IMR-90 (cell line): ENCODE measurements around the gene NOP16. TPM values are rescaled to one million over a fixed set of nuclear protein-coding genes. Genes with fewer than 3 reads are reported as not detected.
A peak's percentile ranks its signal among the peaks of the same experiment; 100 is the strongest.

Experiments
- ATAC-seq: fragments of 200-7000 bp; cut with Tn5 transposase; 2 replicates; pipeline ENCODE4 v1.9.1; 2020; ENCODE audit warnings: low read depth, mild to moderate bottlenecking, moderate library complexity
- BruUV-seq: library from RNA; stranded (reverse); fragments of 400-500 nt; replicated peaks from 2 replicates; lab custom pipeline; 2021; lab: Mats Ljungman, UMichigan
- CTCF ChIA-PET: fragments of 300-600 bp; formaldehyde crosslinking; extraction: SDS; loops from one replicate; lab custom pipeline; 2021; ENCODE audit warnings: antibody characterized with exemption; lab: Yijun Ruan, JAX
- POLR2A ChIA-PET: fragments of 300-600 bp; sonication (Branson Sonifier 250); formaldehyde crosslinking; loops from one replicate; lab custom pipeline; 2022; ENCODE audit warnings: antibody characterized with exemption; ENCODE audit not compliant: unreplicated experiment; lab: Charles Lee
- DNase-seq: peaks from one replicate; pipeline ENCODE4 v3.0.0; 2013
- H2AFZ ChIP-seq: replicated peaks from 2 replicates; pipeline ENCODE3; 2013; ENCODE audit warnings: low read length, mild to moderate bottlenecking; ENCODE audit not compliant: poor library complexity
- H2AK5ac ChIP-seq: 2 replicates; pipeline ENCODE4 v1.6.1; 2013; ENCODE audit warnings: low read depth, low read length, inconsistent platforms
- H2AK9ac ChIP-seq: replicated peaks from 2 replicates; pipeline ENCODE3; 2013; ENCODE audit warnings: mild to moderate bottlenecking, low read depth, low read length, moderate library complexity; ENCODE audit not compliant: poor library complexity
- H2BK120ac ChIP-seq: 2 replicates; pipeline ENCODE4 v1.6.1; 2013; ENCODE audit warnings: low read depth, low read length, inconsistent platforms
- H2BK15ac ChIP-seq: 3 replicates; pipeline ENCODE4 v1.6.1; 2013; ENCODE audit warnings: low read depth, low read length, inconsistent platforms
- H2BK20ac ChIP-seq: 2 replicates; pipeline ENCODE4 v1.6.1; 2013; ENCODE audit warnings: low read depth, mild to moderate bottlenecking, inconsistent platforms, low read length, moderate library complexity
- H2BK5ac ChIP-seq: 2 replicates; pipeline ENCODE4 v1.6.1; 2013; ENCODE audit warnings: mild to moderate bottlenecking, low read depth, low read length, inconsistent platforms; ENCODE audit not compliant: poor library complexity, severe bottlenecking
- H3K14ac ChIP-seq: replicated peaks from 2 replicates; pipeline ENCODE4 v1.6.1; 2013; ENCODE audit warnings: low read depth, low read length, inconsistent platforms
- H3K18ac ChIP-seq: 2 replicates; pipeline ENCODE4 v1.6.1; 2013; ENCODE audit warnings: low read depth, low read length, control low read depth
- H3K23ac ChIP-seq: 2 replicates; pipeline ENCODE4 v1.6.1; 2013; ENCODE audit warnings: low read depth, low read length, inconsistent platforms
- H3K27ac ChIP-seq: 2 replicates; pipeline ENCODE4 v1.5.1; 2013; ENCODE audit warnings: mild to moderate bottlenecking, control low read depth, low read length; ENCODE audit not compliant: insufficient read depth
- H3K27me3 ChIP-seq: 2 replicates; pipeline ENCODE4 v1.6.1; 2013; ENCODE audit warnings: low read length; ENCODE audit not compliant: control insufficient read depth, insufficient read depth
- H3K36me3 ChIP-seq: 2 replicates; pipeline ENCODE4 v1.6.1; 2013; ENCODE audit warnings: low read length, mixed read lengths; ENCODE audit not compliant: control insufficient read depth, insufficient read depth
- H3K4ac ChIP-seq: 2 replicates; pipeline ENCODE4 v1.6.1; 2013; ENCODE audit warnings: low read depth, low read length, inconsistent platforms
- H3K4me1 ChIP-seq: 2 replicates; pipeline ENCODE4 v1.6.1; 2013; ENCODE audit warnings: low read length, mixed read lengths; ENCODE audit not compliant: control insufficient read depth, insufficient read depth
- H3K4me2 ChIP-seq: 2 replicates; pipeline ENCODE4 v1.6.1; 2013; ENCODE audit warnings: low read depth, mild to moderate bottlenecking, control low read depth, low read length, moderate library complexity
- H3K4me3 ChIP-seq: 2 replicates; pipeline ENCODE4 v1.5.1; 2013; ENCODE audit warnings: low read depth, mild to moderate bottlenecking, control low read depth, low read length, moderate library complexity; ENCODE audit not compliant: insufficient read depth
- H3K56ac ChIP-seq: 2 replicates; pipeline ENCODE4 v1.6.1; 2013; ENCODE audit warnings: low read length, inconsistent platforms; ENCODE audit not compliant: insufficient read depth; ENCODE audit errors: extremely low read depth
- H3K79me1 ChIP-seq, 2 experiments: 2 replicates each; pipeline ENCODE4 v1.6.1; 2013; ENCODE audit warnings: low read length in 2 of 2, inconsistent platforms in 1 of 2, low read depth in 1 of 2
- H3K9ac ChIP-seq: 2 replicates; pipeline ENCODE4 v1.6.1; 2013; ENCODE audit warnings: low read depth, low read length, control low read depth
- H3K9me1 ChIP-seq: 2 replicates; pipeline ENCODE4 v1.6.1; 2013; ENCODE audit warnings: low read length, inconsistent platforms; ENCODE audit not compliant: insufficient read depth
- H3K9me3 ChIP-seq: 2 replicates; pipeline ENCODE4 v1.6.1; 2013; ENCODE audit warnings: low read length; ENCODE audit not compliant: control insufficient read depth, insufficient read depth
- H4K20me1 ChIP-seq: 2 replicates; pipeline ENCODE4 v1.6.1; 2013; ENCODE audit warnings: low read length, inconsistent platforms; ENCODE audit not compliant: insufficient read depth
- H4K5ac ChIP-seq: 2 replicates; pipeline ENCODE4 v1.6.1; 2013; ENCODE audit warnings: mild to moderate bottlenecking, low read depth, low read length, control low read depth
- H4K8ac ChIP-seq, 2 experiments: 2 replicates each; pipeline ENCODE4 v1.6.1; 2013; ENCODE audit warnings: low read depth in 2 of 2, low read length in 2 of 2, control low read depth in 1 of 2, inconsistent platforms in 1 of 2
- H4K91ac ChIP-seq: 2 replicates; pipeline ENCODE4 v1.6.1; 2013; ENCODE audit warnings: low read depth, low read length, inconsistent platforms; ENCODE audit not compliant: insufficient read depth
- BHLHE40 ChIP-seq: fragments of 150-350 bp; IDR thresholded peaks from 2 replicates; pipeline ENCODE4 v1.6.1; 2016; ENCODE audit warnings: mild to moderate bottlenecking, low read depth, low read length
- CHD1 ChIP-seq: IDR thresholded peaks from 2 replicates; pipeline ENCODE4 v1.6.1; 2012; ENCODE audit warnings: low read depth, low read length, improper control_type of control experiment
- CTCF ChIP-seq: conservative IDR thresholded peaks from 2 replicates; pipeline ENCODE4 v1.5.1; 2012; ENCODE audit warnings: mild to moderate bottlenecking, low read depth, low read length, improper control_type of control experiment
- MAFK ChIP-seq: IDR thresholded peaks from 2 replicates; pipeline ENCODE4 v1.6.1; 2012; ENCODE audit warnings: low read depth, low read length, improper control_type of control experiment
- MXI1 ChIP-seq: IDR thresholded peaks from 2 replicates; pipeline ENCODE4 v1.6.1; 2012; ENCODE audit warnings: low read depth, mild to moderate bottlenecking, low read length, moderate library complexity, borderline replicate concordance
- RCOR1 ChIP-seq: IDR thresholded peaks from 2 replicates; pipeline ENCODE4 v1.6.1; 2012; ENCODE audit warnings: mild to moderate bottlenecking, low read length, improper control_type of control experiment; ENCODE audit not compliant: insufficient replicate concordance
- RFX5 ChIP-seq: IDR thresholded peaks from 2 replicates; pipeline ENCODE4 v1.8.0; 2012; ENCODE audit warnings: low read depth, mild to moderate bottlenecking, low read length, moderate library complexity
- USF2 ChIP-seq: fragments of 150-350 bp; IDR thresholded peaks from 2 replicates; pipeline ENCODE4 v1.6.1; 2017; ENCODE audit warnings: mild to moderate bottlenecking, antibody characterized with exemption, low read length, low read depth
- WGBS, 2 experiments: methylation state at CpG; one replicate each; pipeline versions ENCODE4 v1.1.5 to v1.1.7; 2013; ENCODE audit warnings: missing lambda C conversion rate in 2 of 2; ENCODE audit not compliant: insufficient read length in 1 of 2; ENCODE audit errors: extremely low coverage in 2 of 2; 5-methylcytosine and 5-hydroxymethylcytosine counted together
- dilution Hi-C: fragments of 300-500 bp; cut with HindIII; formaldehyde crosslinking; loops from one replicate; pipeline ENCODE4 v1.14.3; 2018; ENCODE audit warnings: low sequenced_read_pairs; ENCODE audit not compliant: unreplicated experiment
- in situ Hi-C: fragments of 300-500 bp; cut with MboI; formaldehyde crosslinking; loops from 3 replicates; pipeline ENCODE4 v1.14.3; 2019; ENCODE audit warnings: low sequenced_read_pairs, inconsistent platforms, mixed read lengths
- intact Hi-C: fragments of 100-400 bp; cut with micrococcal nuclease; formaldehyde crosslinking; loops from 2 replicates; pipeline ENCODE4 v1.10.0; 2022
- polyA plus RNA-seq, 3 experiments: library from polyadenylated mRNA; depleted of rRNA; stranded (reverse); fragments of >200 nt; gene quantifications; 2 replicates each; pipeline ENCODE4 v1.2.3, GENCODE V29; 2012; ENCODE audit warnings: low replicate concordance in 1 of 3
- total RNA-seq: library from RNA; depleted of rRNA; stranded (reverse); fragments of >200 nt; gene quantifications from 2 replicates; pipeline ENCODE4 v1.2.3, GENCODE V29; 2012
- TF ChIP-seq, protein P1 (sequence below): fragments of 150-350 bp; IDR thresholded peaks from 2 replicates; pipeline ENCODE4 v1.6.1; 2016; ENCODE audit warnings: low read depth, mild to moderate bottlenecking, low read length, moderate library complexity, borderline replicate concordance

Gene NOP16
- total and polyA plus RNA-seq, 2 of the 4 experiments (the other 2 are of a cell fraction), result 28.0 to 60.4 TPM

DNA sequence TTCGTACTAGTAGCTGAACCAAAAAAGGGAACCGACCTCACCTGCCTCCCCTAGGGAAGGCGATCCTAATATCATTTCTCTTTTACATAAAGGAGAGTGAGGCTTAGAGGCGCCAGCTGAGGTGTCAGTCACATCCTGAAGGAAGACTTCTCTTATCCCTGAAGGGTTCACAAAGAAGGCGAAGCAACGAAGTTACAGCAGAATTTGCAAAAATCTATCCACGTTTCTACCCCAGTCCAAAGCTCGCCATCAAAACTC lies 26.2 kb downstream of the NOP16 start:
- Histone ChIP-seq H3K4me3 (peak overlapping the region; percentile 90), H4K5ac (peak overlapping the region; percentile 87), H3K56ac (peak overlapping the region; percentile 47; the same call in 1 of the 2 replicates), H4K91ac (peak overlapping the region; percentile 88), H3K27me3 (no peaks in the 10 kb centered on the region), H2AK5ac (no peak overlapping the region), H2AFZ (peak overlapping the region; percentile 97), H2BK120ac (peak overlapping the region; percentile 65; the same call in 1 of the 2 replicates), H3K9me3 (no peaks in the 10 kb centered on the region), H3K9me1 (peaks cover 4% of the 10 kb centered on the region), H2AK9ac (peak overlapping the region; percentile 75), H3K79me1 (peaks cover 18 to 30% of the 10 kb centered on the region in 2 experiments; a peak in 3 of 4 replicates), H4K8ac (peak overlapping the region; percentile 73 to 93; a peak in 3 of 4 replicates), H3K27ac (no peak overlapping the region), H3K23ac (peak overlapping the region; percentile 70), H3K9ac (peak overlapping the region; percentile 64; the same call in 1 of the 2 replicates), H3K14ac (peak overlapping the region; percentile 94; the same call in 1 of the 2 replicates), H3K4ac (peak overlapping the region; percentile 81), H2BK5ac (peak overlapping the region; percentile 31), H2BK20ac (no peak overlapping the region), H4K20me1 (peaks cover 10% of the 10 kb centered on the region; the same call in 1 of the 2 replicates), H3K18ac (peak overlapping the region; percentile 67; the same call in 1 of the 2 replicates), H3K36me3 (peaks cover 3% of the 10 kb centered on the region), H3K4me1 (peaks cover 7% of the 10 kb centered on the region), H3K4me2 (peak overlapping the region; percentile 98), H2BK15ac (no peak overlapping the region)
- dilution Hi-C loops (no loop called here), in situ Hi-C loops (no loop called here), intact Hi-C loops (loop anchor here (5.0 kb wide), 2 partner anchors 210 to 635 kb away; no protein-coding TSS in a partner anchor)
- DNase-seq (no peak), ATAC-seq (no peak)
- POLR2A ChIA-PET, result interaction anchor here (0.6 kb wide), 1 partner anchor 762 kb away, joined by 6 read pairs; no protein-coding TSS in a partner anchor
- no CpG with 5 or more reads among the region's 8 CpGs for WGBS, 2 experiments
- BruUV-seq, result no TSS peak
- CTCF ChIA-PET, result interaction anchor here (1.0 kb wide), 1 partner anchor 12 kb away, joined by 3 read pairs; no protein-coding TSS in a partner anchor
- TF ChIP-seq MAFK (no peak), CTCF (no peak), CHD1 (no peak), MXI1 (no peak), BHLHE40 (no peak), USF2 (no peak), RFX5 (no peak), RCOR1 (no peak)
- TF ChIP-seq, protein P1, sequence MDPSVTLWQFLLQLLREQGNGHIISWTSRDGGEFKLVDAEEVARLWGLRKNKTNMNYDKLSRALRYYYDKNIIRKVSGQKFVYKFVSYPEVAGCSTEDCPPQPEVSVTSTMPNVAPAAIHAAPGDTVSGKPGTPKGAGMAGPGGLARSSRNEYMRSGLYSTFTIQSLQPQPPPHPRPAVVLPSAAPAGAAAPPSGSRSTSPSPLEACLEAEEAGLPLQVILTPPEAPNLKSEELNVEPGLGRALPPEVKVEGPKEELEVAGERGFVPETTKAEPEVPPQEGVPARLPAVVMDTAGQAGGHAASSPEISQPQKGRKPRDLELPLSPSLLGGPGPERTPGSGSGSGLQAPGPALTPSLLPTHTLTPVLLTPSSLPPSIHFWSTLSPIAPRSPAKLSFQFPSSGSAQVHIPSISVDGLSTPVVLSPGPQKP, result no peak
